GM06990 (cell line): ENCODE measurements around the gene DPAGT1.
A peak's percentile ranks its signal among the peaks of the same experiment; 100 is the strongest.
"Not testable (repeated sequence)": the region's sequence is repeated elsewhere in the genome, so short reads cannot be mapped to it uniquely, and the experiment has no call there.

Experiments
- DNase-seq: peaks from one replicate; pipeline ENCODE4 v3.0.0-alpha.2; 2011; ENCODE audit not compliant: insufficient read length; ENCODE audit errors: extremely low read depth
- H3K27me3 ChIP-seq: replicated peaks from 2 replicates; pipeline ENCODE4 v1.6.0; 2011; ENCODE audit warnings: low read length; ENCODE audit not compliant: control insufficient read depth, insufficient read depth
- H3K36me3 ChIP-seq: 2 replicates; pipeline ENCODE4 v1.5.1; 2011; ENCODE audit warnings: low read length; ENCODE audit not compliant: control insufficient read depth, insufficient read depth
- H3K4me3 ChIP-seq: replicated peaks from 2 replicates; pipeline ENCODE4 v1.5.1; 2011; ENCODE audit warnings: low read depth, mild to moderate bottlenecking, control low read depth, low read length
- CTCF ChIP-seq: IDR thresholded peaks from 2 replicates; pipeline ENCODE4 v1.5.1; 2011; ENCODE audit warnings: low read length, control low read depth, mild to moderate bottlenecking, inconsistent platforms; ENCODE audit not compliant: insufficient read depth, poor library complexity, severe bottlenecking

Gene DPAGT1

GRCh38 chr11:119065369-119065768 lies 36.3 kb downstream of the DPAGT1 start:
- Histone ChIP-seq H3K36me3 (no peaks in the 10 kb centered on the region; the same call in 1 of the 2 replicates), H3K4me3 (no peak overlapping the region), H3K27me3 (no peaks in the 10 kb centered on the region)
- TF ChIP-seq CTCF, result peak; percentile 72
- no peak for DNase-seq

- Histone ChIP-seq H3K27me3 (no peaks in the 10 kb centered on the region), H3K4me3 (no peak overlapping the region), H3K36me3 (no peaks in the 10 kb centered on the region; the same call in 1 of the 2 replicates)
- no peak for DNase-seq
- no peak for TF ChIP-seq CTCF
Observed at GRCh38 chr11:119062779-119063178, 38.9 kb downstream of the DPAGT1 start.

- Histone ChIP-seq H3K36me3 (no peaks in the 10 kb centered on the region; the same call in 1 of the 2 replicates), H3K4me3 (no peak overlapping the region), H3K27me3 (no peaks in the 10 kb centered on the region)
- no peak for TF ChIP-seq CTCF
- no peak for DNase-seq
Observed at GRCh38 chr11:119061256-119061655, 40.4 kb downstream of the DPAGT1 start.

DNA sequence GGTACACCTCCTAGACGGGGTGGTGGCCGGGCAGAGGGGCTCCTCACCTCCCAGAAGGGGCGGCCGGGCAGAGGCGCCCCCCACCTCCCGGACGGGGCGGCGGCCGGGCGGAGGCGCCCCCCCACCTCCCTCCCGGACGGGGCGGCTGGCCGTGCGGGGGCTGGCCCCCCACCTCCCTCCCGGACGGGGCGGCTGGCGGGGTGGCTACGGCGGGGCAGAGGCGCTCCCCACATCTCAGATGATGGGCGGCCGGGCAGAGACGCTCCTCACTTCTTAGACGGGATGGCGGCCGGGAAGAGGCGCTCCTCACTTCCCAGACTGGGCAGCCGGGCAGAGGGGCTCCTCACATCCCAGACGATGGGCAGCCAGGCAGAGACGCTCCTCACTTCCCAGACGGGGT lies 42.5 kb downstream of the DPAGT1 start:
- peaks cover 12% of the 10 kb centered on the region for H3K36me3 ChIP-seq
- DNase-seq, H3K4me3 ChIP-seq, H3K27me3 ChIP-seq: not testable (repeated sequence)

GRCh38 chr11:119057000-119057769 lies 44.5 kb downstream of the DPAGT1 start, which contains the start of gene HYOU1:
HYOU1 (minus strand) TSS chr11:119057205; CDS start chr11:119056160, 1,045 bp downstream.
- Histone ChIP-seq H3K27me3 (no peaks in the 10 kb centered on the region), H3K4me3 (peak within 1 kb of the TSS; percentile 99), H3K36me3 (peaks cover 22% of the 10 kb centered on the region)
- DNase-seq, result peak; percentile 97
- peak; percentile 26 for TF ChIP-seq CTCF

DNA sequence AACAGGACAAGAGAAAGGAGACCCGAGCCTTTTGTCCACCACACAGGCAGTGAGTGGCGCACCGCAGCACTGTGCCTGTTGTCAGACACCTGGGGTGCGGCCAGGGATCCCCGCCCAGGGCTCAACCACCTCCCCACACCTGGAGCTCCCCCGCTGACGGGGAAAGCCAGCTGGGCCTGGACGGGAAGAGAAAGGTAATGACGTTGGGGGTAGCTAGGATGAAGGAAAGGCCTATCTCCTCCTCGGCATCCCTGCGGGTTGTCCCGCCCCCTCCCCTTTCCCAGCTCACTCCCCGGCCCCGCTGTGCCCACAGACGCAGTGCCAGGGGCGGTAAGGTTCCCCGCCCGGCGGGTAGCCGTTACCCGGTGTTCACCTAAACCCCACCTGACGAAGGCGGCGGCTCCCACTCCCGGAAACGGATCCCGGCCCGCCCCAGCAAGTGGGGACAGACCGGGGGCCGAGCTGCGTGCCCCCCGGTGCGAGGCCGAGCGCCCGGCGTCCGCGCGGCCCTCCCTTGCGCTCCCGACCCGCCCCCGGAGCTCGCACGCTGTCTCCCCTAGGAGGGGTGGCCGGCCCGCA lies 45.1 kb downstream of the DPAGT1 start:
- no peak for TF ChIP-seq CTCF
- no peaks in the 10 kb centered on the region for H3K27me3 ChIP-seq
- peaks cover 28% of the 10 kb centered on the region for H3K36me3 ChIP-seq
- peak; percentile 62 for DNase-seq
- peak overlapping the region; percentile 99 for H3K4me3 ChIP-seq
